Hematopoietic multipotent progenitor cell (in vitro differentiated cells): ENCODE results near the gene IFNA1. TPM values are rescaled to one million over a fixed set of nuclear protein-coding genes. Genes with fewer than 3 reads are reported as not detected.
"Not testable (repeated sequence)": the region's sequence is repeated elsewhere in the genome, so short reads cannot be mapped to it uniquely, and the experiment has no call there.

Experiments
- DNase-seq, 3 donors: peaks; one replicate each; pipeline ENCODE4 v3.0.0-alpha.2; 2011 to 2015; ENCODE audit warnings: low read depth in 2 of 3, low spot score in 2 of 3
- total RNA-seq: library from RNA; depleted of rRNA; stranded (reverse); fragments of >200 nt; gene quantifications from one replicate; pipeline ENCODE4 v1.2.3, GENCODE V29; 2012

The IFNA1 gene
- total RNA-seq, result not detected

DNA sequence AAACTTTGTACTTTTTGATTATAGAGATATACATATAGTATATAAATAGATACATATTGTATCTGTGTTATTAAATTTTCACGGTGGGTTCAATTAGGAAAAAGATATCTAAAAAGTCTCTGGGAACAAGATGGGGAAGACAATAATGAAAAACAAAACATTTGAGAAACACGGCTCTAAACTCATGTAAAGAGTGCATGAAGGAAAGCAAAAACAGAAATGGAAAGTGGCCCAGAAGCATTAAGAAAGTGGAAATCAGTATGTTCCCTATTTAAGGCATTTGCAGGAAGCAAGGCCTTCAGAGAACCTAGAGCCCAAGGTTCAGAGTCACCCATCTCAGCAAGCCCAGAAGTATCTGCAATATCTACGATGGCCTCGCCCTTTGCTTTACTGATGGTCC, at the start of gene IFNA1:
Gene IFNA1, plus strand, starts transcription at position 301 of the 400 bp plus-strand sequence. Its CDS starts 69 bp downstream, at position 370.
- no peak for DNase-seq

DNA sequence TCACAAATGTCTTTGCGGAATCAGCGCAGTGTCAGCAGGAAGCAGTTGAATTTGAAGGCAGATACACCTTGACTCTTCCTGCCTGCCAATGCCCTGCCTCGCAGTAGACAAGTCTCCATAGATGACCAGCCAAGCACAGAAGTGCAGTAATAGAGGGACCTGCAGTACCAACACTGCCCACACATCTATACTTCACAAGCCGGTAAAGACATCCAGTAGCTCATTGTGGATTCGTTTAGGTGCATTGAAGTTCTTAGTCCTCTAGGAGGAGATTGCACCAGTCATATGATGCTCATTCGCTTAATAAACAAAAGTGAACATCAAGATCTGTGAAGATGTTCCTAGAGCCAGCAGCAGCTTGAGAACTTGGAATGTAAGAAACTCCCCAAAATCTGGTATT, 48.0 kb upstream of the IFNA1 start:
- peak in 2 of 3 donors; percentile 37 to 66 for DNase-seq

DNA sequence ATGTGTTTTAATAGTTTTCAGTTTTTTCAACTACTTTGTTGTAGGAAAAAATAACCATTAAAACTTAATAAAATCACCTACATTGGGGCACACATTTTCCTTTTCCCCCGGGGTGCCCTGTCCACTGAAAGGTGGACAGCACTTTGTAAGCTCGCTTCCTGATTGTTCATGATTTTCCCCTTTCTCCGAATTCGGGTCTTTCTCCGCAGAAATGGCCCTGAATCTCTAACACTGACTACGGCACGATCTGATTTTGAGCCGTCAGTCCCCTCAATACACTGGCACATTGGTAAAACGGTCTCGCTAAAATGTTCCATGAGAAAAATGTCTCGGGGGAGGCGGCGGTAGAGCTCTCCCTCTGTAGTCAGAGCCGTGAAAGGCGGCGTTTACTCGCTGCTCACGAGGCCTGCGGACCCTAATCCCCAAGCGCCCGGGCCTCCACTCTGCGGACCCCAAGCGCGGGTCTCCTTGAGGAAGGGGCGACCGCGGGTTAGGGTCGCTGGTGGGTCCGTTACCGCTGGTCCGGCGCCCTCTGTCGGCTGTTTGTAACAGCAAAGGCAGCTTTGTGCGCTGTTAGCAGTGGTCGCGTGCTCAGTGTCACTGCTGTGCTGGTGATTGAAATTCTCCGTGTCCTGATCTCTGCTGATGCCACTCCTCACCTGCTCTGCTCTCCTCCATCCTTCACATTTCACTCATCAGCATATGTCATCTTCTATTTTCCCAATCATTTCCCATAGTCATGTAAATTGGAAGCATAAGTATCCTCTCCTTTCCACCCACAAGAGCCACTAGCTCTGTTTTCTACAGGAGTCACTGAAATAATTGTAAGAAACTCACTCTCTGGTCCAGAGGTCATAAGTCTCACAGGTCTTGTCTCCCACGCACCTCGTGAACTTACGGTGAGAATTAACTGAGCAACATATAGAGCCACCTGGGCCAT, 44.2 kb upstream of the IFNA1 start:
- DNase-seq, result peak; percentile 35 to 62 (median 54)

DNA sequence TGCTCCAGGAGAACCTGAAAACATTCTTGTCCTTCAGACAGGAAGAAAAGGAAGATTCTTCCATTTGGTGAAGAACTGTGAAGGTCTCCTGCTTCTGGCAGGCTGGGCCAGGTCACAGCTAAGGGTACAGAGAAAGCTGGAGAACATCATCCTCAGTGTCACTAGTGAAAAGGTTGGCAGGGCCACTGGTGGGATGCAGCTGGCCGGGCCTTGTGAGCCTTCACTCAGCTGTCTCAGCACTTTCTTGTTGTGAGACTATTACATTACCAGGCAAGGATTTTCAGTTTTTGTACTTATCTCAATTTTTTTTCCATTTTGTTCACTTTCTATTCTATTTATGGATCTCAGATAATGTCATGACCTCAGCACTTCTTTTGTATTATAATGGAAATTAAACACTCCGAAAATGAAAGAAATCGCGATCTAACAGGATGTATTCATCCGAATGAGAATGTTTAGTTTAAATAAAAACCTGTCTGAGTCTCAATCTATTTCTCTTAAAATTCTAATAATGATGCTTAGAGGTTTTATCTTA, 41.2 kb upstream of the IFNA1 start:
- no peak for DNase-seq

DNA sequence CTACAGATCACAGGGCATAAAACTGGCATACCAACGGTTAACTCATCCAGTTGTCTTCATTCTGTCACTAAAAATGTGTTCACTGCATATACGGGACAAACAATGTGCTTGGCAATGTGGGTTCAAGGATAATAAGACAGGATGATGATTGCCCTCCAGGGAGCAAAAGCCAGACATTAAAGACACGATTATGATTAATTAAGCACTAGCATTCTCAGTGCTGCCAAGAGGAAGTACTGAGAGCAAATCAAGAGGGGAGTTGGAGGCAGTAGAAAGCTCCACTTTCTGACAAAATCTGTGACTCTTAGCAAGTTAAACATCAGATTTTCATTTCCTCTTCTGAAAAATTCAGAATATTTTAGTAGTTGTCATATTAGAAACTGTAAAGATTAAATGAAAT, 40.3 kb upstream of the IFNA1 start:
- DNase-seq, result peak in 1 of 3 donors; percentile 42

DNA sequence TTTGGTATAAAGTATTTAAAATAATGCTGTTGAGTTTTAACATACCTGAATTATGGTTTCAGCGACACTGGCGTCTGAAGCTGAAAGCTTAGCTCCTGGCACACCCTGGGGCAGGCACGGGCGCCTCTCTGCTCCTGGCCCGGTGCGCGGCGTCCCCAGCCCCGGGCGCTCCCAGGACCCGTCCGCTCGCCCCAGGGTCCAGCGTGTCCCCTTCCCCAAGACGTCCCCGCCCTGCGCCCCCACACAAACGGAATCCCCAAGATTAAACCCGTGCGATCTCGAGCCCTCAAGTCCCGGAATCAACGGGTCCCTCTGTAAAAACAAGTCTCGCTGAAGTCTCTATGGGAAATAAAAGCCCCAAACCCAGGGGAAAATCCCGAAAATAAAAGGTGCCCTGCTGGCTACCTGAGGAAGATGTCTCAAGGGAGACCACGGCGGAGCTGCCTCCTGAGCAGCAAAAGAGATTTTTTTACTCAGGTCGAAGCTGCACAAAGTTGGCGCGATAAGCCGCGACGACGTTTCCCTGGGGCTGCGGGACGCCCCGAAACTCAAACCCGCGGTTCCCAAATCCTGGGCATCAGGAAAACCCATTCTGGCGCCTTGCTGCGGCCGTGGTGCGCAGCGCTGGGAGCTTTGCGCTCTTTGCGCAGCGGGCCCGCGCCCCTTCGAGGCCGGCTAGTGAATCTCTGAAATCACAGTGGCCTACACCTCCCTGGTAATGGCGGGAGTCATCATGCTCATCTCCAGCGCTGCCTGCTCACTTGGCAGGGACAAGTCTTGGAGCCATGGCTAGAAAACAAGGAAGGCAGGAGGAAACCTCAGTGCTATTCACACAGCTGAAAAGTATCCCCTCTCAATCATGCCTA, 37.6 kb upstream of the IFNA1 start:
- peak in 1 of 3 donors; percentile 21 for DNase-seq

DNA sequence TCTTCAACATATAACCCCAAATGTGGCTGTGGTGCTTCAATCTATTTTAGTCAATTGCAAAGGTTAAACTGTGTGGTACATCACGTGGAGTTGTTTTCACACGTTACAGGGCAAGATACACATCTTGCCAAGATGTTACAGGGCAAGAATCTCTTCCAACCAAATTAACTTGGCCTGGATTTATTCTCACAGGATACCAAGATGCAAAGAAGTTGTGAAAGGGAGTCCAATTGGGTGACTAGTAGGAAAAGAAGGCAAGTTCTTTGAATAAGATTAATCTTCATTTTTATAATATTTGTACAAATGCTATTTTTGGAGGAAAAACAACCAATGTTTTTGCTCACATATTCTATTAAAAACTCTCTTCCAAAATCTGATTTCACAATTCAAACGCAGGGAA, 36.1 kb upstream of the IFNA1 start:
- DNase-seq, result no peak

DNA sequence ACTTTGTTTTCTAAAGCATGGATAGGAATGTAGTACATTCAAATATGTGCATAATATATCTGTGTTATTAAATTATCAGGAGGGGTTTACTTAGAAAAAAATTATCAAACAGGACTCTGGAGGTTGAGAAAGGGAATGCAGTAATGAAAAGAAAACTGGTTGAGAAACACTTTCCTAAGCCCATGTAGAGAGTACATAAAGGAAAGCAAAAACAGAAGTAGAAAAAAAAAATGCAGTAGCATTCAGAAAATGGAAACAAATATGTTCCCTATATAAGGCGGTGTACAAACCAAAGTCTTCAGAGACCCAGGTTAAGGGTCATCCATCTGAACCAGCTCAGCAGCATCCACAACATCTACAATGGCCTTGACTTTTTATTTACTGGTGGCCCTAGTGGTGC, 31.4 kb upstream of the IFNA1 start, which contains the start of gene IFNA8:
Gene IFNA8, plus strand, starts transcription at position 301 of the 400 bp plus-strand sequence. Its CDS starts 60 bp downstream, at position 361.
- no peak for DNase-seq

DNA sequence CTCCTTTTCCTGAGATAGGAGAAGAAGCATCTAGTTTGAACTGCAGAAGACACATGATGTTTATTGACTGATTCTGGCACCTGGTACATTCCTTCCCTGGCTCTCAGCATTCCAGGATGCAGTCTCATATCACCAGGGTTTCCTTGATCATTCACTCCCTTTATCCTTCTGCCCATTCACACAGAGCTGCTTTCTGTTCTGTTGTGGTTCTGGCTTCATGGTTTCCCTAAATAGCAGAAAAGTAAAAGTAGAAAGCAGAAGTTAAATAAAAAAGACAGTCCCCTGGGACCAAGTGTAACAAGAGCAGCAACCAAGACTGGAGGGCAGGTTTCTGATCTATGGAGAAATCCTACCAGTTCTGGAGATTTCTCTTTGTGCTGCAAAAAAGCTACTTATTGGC, 28.1 kb upstream of the IFNA1 start:
- no peak for DNase-seq

DNA sequence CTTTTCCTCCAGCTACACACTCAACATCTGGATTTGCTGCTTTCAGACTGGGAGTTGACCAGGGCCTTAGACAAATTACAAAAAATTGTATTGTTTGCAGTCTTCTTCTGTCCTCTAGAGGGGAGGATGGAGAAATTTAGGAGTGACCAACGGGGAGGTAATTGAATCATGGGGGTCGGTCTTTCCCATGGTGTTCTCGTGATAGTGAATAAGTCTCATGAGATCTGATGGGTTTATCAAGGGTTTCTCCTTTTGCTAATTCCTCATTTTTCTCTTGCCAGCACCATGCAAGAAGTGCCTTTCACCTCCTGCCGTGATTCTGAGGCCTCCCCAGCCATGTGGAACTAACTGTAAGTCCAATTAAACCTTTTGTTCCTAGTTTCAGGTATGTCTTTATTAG, 27.1 kb upstream of the IFNA1 start:
- DNase-seq, result no peak

DNA sequence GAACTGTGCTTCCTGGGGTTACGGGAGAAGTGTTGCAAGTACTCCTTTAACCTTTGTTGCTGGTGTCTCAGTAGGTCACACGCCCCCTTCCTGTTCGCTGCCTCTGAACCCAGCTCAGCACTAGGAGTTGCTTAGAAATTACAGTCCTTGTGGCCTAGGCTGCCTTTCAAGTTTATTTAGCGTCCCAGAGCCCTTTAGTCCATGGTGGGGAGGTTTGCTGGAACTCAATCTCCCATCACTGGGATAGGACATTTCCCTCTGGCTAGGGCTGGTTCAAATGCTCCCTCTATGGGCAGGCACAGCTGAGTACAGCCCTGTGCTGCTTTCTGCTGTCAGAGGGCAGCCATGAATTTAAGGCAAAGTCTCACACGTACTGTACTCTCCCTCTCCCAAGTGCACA, 26.6 kb upstream of the IFNA1 start:
- no peak for DNase-seq

DNA sequence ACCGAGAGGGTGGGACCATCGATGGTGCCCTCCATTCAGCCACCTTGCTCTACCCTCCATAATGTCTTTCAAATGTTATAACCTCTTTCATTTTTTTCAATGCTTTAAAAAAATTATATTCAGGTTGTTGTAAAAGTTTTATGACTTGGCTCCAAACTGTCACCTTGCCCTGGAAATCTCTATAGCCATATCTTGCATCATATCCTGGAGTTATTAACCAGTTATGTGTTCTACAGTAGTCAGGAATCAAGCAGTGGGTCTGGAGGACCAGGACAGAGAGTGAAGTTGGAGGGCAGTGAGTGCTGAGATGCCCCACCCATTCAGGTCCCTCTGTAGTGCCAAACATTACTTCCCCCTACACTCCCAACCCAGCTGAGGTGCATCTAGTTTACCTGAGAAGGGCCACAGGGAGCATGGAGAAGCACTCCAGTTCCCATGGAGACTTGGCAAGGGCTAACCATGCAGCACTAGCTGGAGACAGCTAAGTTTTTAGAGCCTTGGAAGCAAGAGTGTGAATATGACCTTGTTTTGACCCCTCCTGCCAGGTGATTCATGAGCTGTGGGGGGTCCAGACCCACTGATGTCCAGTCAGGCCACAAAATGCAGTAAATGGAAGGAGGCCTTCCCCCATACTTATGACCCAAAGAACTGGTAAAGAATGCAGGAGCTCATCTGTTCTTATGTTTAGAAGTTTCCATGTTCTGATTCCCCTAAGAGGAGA, 25.9 kb upstream of the IFNA1 start:
- DNase-seq, result no peak

DNA sequence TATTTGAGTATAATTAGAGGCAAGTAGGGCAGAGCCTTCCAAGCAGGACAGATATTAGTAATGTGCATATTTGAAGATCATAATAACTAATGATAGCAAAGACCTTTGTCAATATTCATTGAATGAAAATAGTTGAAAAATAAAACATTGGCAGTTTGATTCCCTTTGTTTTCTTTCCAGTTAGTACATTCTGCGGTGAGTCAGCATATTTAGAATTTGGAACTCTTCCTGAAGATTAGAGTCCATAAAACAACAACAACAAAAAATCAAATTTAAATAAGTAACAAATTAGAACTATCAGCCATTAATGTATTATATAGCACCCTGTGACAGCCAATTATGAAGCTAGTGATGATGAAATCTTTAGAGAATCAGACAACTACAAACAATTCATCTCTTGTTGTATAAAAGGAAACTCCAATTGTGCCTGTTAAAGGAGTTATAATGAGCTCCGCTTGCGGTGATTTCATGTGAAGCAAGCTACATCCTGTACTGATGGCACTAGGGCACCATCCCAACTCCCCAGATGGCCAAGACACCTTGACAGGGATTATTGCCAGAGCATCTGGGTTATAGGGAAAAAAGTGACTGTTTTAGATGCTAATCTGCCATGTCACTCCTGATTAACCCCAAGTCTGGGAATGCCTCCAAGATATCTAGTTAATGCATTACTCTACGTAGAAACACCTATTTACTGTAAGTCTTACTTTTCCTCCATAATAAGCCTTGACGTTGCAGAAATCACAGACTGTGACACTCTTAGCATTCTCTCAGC, 24.6 kb upstream of the IFNA1 start:
- DNase-seq, result no peak

DNA sequence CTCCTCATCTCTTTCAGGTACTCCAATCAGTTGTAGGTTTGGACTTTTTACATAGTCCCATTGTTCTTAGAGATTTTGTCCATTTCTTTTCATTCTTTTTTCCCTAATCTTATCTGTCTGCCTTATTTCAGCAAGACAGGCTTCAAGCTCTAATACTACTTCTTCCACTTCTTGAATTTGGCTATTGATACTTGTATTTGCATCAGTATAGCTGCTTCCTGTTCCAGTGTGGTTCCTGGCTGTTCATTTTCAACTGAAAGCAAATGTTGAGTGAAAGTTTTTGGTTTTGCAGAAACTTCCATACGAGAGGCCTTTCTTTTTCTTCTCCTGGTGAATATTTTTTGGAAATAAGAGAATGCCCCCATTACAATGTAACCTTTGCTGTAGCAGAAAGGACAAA, 12.0 kb upstream of the IFNA1 start:
- no peak for DNase-seq

DNA sequence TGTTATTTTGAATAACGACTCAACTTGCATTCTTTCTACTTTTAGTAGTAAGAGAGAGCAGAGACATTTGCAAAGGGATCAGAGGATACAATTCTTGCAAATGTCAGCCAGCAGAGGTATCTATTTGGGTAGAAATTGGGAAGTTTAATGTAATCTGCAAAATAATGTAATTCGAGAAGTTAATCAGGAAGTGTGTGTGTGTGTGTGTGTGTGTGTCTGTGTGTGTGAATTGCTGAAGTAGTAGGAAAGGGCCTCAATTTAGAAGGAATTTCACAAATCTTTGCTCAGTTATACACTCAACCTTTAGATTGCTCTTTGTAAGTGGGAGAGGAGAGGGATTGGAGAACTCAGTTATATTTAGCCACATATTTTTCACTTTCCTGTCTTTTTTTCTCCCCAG, 11.0 kb upstream of the IFNA1 start:
- DNase-seq, result peak in 1 of 3 donors; percentile 25

DNA sequence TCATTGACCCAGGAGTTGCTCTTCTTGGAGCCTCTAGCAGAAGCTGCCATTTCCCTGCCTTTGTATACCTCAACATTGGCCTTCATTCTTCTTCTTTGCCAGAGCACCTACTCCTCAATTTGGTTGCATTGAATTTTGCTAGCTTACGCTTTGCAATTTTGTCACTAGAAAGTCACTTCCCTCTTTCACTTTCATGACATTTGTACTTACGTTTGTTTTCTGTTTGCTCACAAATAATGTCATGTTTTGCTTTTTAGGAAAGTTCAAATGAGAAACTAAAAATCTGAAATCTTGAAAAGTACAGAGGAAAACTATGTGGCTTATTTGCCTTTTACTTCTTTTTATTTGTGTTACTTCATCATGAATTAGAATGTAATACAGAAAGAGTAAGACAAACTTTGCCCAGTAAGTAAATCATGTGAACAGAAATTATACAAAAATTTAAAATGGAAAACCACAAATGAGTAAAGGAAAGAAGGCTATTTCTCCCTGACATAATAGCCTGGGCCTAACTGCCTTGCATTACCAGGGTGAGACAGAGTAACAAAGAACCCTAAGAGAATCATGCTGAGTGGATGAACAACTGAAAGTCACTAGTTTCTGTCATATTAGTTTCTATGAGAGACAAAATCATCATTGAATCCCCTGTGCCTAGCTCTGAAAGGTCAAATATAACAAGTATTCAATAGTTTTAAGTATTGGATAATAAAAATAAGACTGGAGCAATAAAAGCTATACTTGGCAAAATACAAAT, 7.4 kb upstream of the IFNA1 start:
- DNase-seq, result peak in 1 of 3 donors; percentile 37

DNA sequence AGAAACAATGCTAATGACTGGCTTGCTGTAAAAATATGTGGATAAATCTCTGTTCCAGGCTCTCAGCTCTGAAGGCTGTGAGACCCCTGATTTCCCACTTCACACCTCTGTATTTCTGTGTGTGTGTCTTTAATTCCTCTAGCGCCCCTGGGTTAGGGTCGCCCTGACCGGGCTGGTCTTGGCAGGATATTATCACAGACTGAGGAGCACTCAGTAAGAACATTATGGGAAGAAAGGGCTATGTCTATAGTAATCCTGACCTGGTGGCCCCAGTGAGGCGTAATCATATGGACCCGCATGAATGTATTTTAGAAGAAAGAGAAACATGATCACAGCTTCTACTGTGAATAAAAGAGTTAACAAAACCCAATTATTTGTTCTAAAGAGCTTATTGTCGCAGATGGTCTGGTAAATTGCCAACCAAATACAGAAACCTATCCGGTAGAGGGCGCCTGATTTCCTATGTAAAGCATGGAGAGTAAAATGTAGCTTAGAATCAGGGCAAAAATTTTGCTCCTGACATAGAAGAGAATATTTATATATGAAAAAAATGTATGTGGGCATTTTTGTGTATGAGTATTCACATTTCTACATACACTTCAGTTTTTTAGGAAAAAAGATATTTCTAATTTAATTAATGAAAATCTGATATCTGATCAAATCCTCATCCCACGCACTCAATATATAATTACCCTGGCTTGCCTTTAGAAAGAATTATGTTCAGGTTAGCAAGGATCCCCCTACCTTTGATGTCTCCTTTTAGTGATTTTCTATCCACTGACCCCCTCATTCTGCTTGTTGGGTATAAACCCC, 5.8 kb upstream of the IFNA1 start:
- peak in 2 of 3 donors; percentile 50 to 84 for DNase-seq

DNA sequence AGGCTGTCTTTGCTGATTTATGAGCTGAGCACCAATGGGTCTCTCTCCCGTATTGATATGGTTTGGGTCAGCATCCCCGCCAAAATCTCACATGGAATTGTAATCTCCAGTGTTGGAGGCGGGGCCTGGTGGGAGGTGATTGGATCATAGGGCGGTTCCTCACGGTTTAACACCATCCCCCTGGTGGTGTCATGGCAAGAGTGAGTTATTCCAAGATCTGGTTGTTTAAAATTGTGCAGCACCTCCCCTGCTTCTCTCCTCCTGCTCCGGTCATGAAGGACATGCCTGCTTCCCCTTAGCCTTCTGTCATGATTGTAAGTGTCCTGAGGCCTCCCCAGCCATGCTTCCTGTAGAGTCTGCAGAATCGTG, 5.2 kb upstream of the IFNA1 start:
- DNase-seq, result not testable (repeated sequence)
